ENCODE measurements around the gene ARMC6. TPM values are rescaled to one million over a fixed set of nuclear protein-coding genes. Genes with fewer than 3 reads are reported as not detected.
"Not testable (repeated sequence)": the region's sequence is repeated elsewhere in the genome, so short reads cannot be mapped to it uniquely, and the experiment has no call there.

The ARMC6 gene
- total and polyA plus RNA-seq, 2 experiments from 2014 or later, result 26.4 to 30.8 TPM

DNA sequence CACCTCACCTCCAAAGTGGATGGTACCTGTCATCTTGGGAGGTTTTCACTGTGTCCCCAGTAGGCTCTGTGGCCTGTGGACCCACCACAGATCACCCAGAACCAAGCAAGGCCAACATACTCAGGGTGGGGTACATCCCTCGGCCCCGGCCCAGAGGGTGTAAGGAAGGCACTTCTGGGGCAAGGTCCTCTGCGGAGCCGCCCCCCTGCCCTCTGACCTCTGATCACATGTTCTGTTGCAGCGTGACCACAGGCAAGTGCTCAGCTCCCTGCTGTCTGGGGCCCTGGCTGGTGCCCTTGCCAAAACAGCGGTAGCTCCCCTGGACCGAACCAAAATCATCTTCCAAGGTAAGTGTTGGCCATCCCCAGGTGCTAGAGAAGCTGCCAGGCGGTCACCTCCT is 68.1 kb downstream of the ARMC6 start:
- Histone ChIP-seq H3K27me3 (no peaks in the 10 kb centered on the region), H3K4me1 (ENCODE audit: insufficient read depth) (peaks cover 18% of the 10 kb centered on the region), H3K4me3 (no peak overlapping the region), H3K9me2 (replicated peaks; ENCODE audit: insufficient read depth) (no peaks in the 10 kb centered on the region), H4K20me1 (ENCODE audit: insufficient read depth, poor library complexity, severe bottlenecking) (no peaks in the 10 kb centered on the region), H3K79me2 (no peaks in the 10 kb centered on the region), H3K36me3 (replicated peaks; ENCODE audit: insufficient read depth, low read depth) (no peaks in the 10 kb centered on the region), H3K4me2 (no peak overlapping the region), H3K9me3 (ENCODE audit: low read depth) (no peaks in the 10 kb centered on the region), H3K27ac (no peak overlapping the region), H2AFZ (no peak overlapping the region)
- DNase-seq (ENCODE audit: low spot score), result no peak
- WGBS (ENCODE audit: low lambda C conversion rate, missing lambda C conversion rate), result 85% methylated on average over 8 of the region's 8 CpGs
- TF ChIP-seq EZH2phosphoT487 (IDR thresholded peaks at IDR 0.05; ENCODE audit: low read depth, severe bottlenecking, unreplicated experiment) (no peak), EZH2 (IDR thresholded peaks at IDR 0.05; ENCODE audit: borderline replicate concordance) (no peak), CTCF (IDR thresholded peaks at IDR 0.05; ENCODE audit: poor library complexity) (no peak)

GRCh38 chr19:19102566-19102965 is 69.2 kb downstream of the ARMC6 start:
- H3K4me3 ChIP-seq; H3K27ac ChIP-seq; H3K9me3 ChIP-seq (ENCODE audit: low read depth); H3K79me2 ChIP-seq; H2AFZ ChIP-seq; H3K36me3 ChIP-seq (replicated peaks; ENCODE audit: insufficient read depth, low read depth); H3K4me2 ChIP-seq; DNase-seq (ENCODE audit: low spot score); H3K9me2 ChIP-seq (replicated peaks; ENCODE audit: insufficient read depth); H4K20me1 ChIP-seq (ENCODE audit: insufficient read depth, poor library complexity, severe bottlenecking); H3K27me3 ChIP-seq: not testable (repeated sequence)
- WGBS (ENCODE audit: low lambda C conversion rate, missing lambda C conversion rate), result 98% methylated on average over 10 of the region's 10 CpGs
- H3K4me1 ChIP-seq (ENCODE audit: insufficient read depth), result peaks cover 10% of the 10 kb centered on the region

- no peaks in the 10 kb centered on the region for H3K9me2 ChIP-seq (replicated peaks; ENCODE audit: insufficient read depth)
- TF ChIP-seq EZH2phosphoT487 (IDR thresholded peaks at IDR 0.05; ENCODE audit: low read depth, severe bottlenecking, unreplicated experiment) (no peak), CTCF (IDR thresholded peaks at IDR 0.05; ENCODE audit: poor library complexity) (no peak), EZH2 (IDR thresholded peaks at IDR 0.05; ENCODE audit: borderline replicate concordance) (no peak)
Measured at GRCh38 chr19:19103167-19103566, 69.8 kb downstream of the ARMC6 start.

DNA sequence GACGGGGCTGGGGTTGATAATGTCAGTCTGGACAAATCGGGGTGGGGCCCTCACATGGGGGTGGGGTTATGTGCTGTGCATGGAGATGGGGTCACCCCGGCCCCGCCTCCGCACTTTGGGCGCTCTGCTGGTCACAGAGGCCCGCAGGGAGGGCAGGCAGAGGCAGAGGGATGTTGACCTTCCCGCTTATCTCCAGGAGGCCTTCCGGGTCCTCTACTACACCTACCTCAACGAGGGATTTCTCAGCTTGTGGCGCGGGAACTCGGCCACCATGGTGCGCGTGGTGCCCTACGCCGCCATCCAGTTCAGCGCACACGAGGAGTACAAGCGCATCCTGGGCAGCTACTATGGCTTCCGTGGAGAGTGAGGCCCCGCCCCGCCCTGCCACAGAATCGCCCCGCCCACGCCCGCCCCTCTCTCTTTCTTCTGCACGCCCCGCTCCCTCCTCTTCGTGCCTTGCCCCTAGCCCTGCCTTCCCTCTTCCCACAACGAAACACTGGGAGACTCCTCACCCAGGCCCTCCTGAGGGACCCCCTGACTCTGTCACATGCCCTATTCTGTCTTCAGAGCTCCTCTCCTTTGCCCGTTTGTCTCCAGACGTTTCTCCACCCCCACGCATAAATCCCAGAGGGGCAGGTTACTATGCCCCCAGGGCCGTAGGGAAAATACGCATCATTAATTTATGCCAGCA is 72.1 kb downstream of the ARMC6 start:
- TF ChIP-seq CTCF (IDR thresholded peaks at IDR 0.05; ENCODE audit: poor library complexity) (no peak), EZH2phosphoT487 (IDR thresholded peaks at IDR 0.05; ENCODE audit: low read depth, severe bottlenecking, unreplicated experiment) (no peak), EZH2 (IDR thresholded peaks at IDR 0.05; ENCODE audit: borderline replicate concordance) (no peak)
- Histone ChIP-seq H3K9me2 (replicated peaks; ENCODE audit: insufficient read depth) (no peaks in the 10 kb centered on the region), H3K36me3 (replicated peaks; ENCODE audit: insufficient read depth, low read depth) (no peaks in the 10 kb centered on the region), H3K27me3 (no peaks in the 10 kb centered on the region), H3K79me2 (no peaks in the 10 kb centered on the region), H3K4me3 (no peak overlapping the region), H4K20me1 (ENCODE audit: insufficient read depth, poor library complexity, severe bottlenecking) (no peaks in the 10 kb centered on the region), H3K27ac (peak overlapping the region; percentile 87), H3K4me2 (peak overlapping the region; percentile 76), H3K4me1 (ENCODE audit: insufficient read depth) (peaks cover 6% of the 10 kb centered on the region), H3K9me3 (ENCODE audit: low read depth) (no peaks in the 10 kb centered on the region), H2AFZ (peak overlapping the region; percentile 79)
- WGBS (ENCODE audit: low lambda C conversion rate, missing lambda C conversion rate), result 4% methylated on average over 23 of the region's 36 CpGs
- peak; percentile 92 for DNase-seq (ENCODE audit: low spot score)

More at GRCh38 chr19:19103167-19103566, 69.8 kb downstream of the ARMC6 start:
- H3K4me3 ChIP-seq, result no peak overlapping the region
- no peaks in the 10 kb centered on the region for H3K9me3 ChIP-seq (ENCODE audit: low read depth)
- 93% methylated on average over 11 of the region's 11 CpGs for WGBS (ENCODE audit: low lambda C conversion rate, missing lambda C conversion rate)
- H4K20me1 ChIP-seq (ENCODE audit: insufficient read depth, poor library complexity, severe bottlenecking), result no peaks in the 10 kb centered on the region
- H3K27me3 ChIP-seq, result no peaks in the 10 kb centered on the region
- no peak overlapping the region for H2AFZ ChIP-seq
- no peak overlapping the region for H3K4me2 ChIP-seq
- no peak for DNase-seq (ENCODE audit: low spot score)
- no peak overlapping the region for H3K27ac ChIP-seq
- no peaks in the 10 kb centered on the region for H3K36me3 ChIP-seq (replicated peaks; ENCODE audit: insufficient read depth, low read depth)
- peaks cover 9% of the 10 kb centered on the region for H3K4me1 ChIP-seq (ENCODE audit: insufficient read depth)
- no peaks in the 10 kb centered on the region for H3K79me2 ChIP-seq
